Measurements from ENCODE around the gene EFCAB11.

- no peak for TF ChIP-seq CTCF (conservative IDR thresholded peaks at IDR 0.05; ENCODE audit: low read depth, low read length)
- no peak for TF ChIP-seq POLR2A (IDR thresholded peaks at IDR 0.05; ENCODE audit: low read depth, low read length)
- TF ChIP-seq CHD1 (IDR thresholded peaks at IDR 0.05; ENCODE audit: low read depth, low read length), result no peak
These were observed 183.3 kb downstream of the EFCAB11 start for GRCh38 chr14:89771251-89771650.
